Measurements from ENCODE around the gene MED8.
"Not testable (repeated sequence)": the region's sequence is repeated elsewhere in the genome, so short reads cannot be mapped to it uniquely, and the experiment has no call there.

MED8 gene

DNA sequence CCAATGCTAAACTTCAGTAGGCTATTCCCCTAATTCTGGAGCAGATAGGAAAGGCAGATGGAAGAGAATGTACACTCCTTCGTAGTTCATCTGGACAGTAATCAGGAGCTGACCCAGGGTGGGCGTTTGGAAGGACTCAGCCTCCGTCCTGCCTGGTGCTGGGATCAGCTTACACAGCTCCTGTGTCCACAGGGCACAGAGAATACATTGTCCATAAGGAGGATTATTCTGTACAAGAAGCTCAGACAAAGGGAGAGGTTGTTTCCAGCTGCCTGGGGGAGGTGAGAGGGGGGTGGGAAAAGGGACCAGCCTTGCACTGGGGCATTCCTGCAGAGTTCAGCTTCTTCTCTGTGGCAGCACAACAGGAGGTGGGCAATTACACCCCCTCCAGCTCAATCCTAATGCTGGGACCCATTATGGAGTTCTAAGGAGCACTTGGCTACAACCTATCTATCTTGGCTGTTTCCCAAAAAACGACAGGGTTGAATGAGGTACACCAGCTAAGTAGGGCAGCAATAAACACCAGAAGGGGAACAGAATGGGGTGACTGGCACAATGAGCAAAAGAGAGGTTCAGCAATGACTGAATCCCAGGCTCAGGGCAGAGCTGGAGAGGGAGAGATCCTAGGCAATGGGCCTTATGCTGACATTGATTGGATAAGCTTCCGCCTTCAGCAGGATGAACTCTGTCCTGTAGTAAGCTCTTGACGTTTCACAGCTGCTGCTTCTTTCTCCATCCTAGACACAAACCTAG, 7.4 kb downstream of the MED8 start:
- DNase-seq, result no peak

DNA sequence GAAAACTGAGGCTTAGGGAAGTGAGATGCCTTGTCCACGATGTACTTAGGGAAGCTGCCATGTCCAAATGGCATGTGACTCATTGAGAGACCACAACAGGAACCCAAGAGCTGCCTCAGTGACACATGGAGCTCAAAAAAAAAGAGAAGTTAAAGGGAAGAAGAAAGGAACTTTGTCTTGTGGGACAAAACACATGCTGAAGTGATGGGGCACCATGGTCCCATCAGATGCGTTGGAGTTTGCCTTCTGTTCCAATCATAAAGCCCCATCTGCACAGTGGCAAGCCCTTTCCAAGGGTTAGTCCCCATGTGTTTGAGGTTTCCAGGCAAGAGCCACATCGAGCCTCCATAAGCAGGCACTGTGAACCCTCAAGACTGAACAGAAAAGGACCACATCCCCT, 8.0 kb downstream of the MED8 start:
- DNase-seq, result no peak

DNA sequence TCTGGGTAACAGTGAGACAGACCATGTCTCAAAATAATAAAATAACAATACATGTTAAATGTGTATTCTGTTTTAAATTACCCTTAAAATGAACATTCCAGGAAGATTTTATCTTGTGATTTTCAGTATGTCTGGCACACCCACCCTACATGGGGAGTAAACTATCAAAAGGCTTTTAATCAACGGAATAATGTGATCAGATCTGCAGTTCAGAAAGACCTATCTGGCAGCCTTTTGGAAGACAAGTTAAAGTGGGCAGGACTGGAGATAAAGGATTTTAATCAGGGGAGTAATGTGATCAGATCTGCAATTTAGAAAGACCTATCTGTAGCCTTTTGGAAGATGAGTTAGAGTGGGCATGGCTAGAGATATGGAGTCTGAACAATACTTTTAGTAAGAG, 10.1 kb downstream of the MED8 start:
- no peak for DNase-seq

- no peak for DNase-seq
Measured at GRCh38 chr1:43377831-43378230, 11.8 kb downstream of the MED8 start.

DNA sequence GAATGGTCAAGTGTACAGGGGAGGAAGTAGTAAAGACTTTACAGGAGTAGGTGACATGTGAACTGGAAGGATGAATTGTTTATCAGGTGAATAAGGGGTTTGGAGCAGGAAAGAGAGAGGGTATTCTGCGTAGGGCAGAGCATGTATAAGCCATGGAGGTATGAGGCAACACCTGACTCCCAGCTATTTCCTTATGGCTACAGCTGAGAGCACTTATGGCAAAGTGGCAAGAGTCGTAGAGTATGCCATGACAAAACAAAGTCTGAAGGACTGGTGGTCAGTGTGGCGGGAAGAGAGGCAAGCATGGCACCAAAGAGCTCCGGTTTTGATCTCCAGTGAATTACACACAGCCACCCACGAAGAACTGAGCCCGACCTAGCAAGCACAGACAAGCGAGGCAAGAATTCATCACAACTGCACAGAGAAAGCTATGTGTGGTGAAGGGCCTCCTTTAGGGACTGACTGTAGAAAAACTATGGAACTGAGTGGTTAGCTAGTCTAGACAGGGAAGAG, 12.8 kb downstream of the MED8 start:
- no peak for DNase-seq

GRCh38 chr1:43373066-43373940, 16.3 kb downstream of the MED8 start:
- DNase-seq, result no peak

GRCh38 chr1:43372172-43372571, 17.4 kb downstream of the MED8 start:
- DNase-seq, result no peak

DNA sequence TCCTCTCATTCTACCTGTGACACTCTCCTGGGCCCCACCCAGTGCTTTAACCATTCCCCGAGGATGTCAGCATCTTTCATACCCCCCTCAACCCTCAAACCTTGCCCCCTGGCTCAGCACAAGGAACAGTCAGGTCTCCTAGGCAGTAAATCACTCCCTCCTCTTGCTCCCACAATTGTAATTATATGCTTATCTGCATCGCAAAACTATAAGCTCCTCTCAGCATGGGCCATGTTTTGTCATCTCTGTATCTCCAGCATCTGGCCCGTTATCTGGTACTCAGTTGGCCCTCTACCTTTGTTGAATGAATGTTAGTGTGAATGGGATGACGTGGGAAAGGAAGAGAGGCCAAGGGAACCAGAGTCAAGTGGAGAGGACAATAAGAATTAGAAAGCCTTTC, 19.0 kb downstream of the MED8 start:
- no peak for DNase-seq

- DNase-seq, result not testable (repeated sequence)
Measured at GRCh38 chr1:43369779-43370178, 19.8 kb downstream of the MED8 start.

DNA sequence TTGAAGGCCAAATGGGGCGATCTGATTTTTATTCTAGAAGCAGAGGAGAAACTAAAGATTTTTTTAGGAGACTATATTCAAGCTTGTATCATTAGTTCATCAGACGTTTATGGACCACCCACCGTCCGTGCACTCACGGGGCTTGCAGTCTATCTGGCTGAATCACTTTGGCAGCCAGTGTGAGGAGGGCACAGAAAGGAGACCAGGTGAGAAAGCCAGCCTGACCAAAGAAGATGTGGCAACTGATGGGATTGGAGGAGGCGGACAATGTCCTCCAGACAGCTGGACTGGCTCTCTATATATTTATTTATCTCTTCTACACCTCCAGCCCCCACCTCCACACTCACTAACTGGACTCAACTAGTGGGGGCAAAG, 21.0 kb downstream of the MED8 start:
- no peak for DNase-seq

- peak; percentile 86 to 89 for DNase-seq
Measured at GRCh38 chr1:43367904-43368645, 21.5 kb downstream of the MED8 start, which contains the start of gene ELOVL1. Gene ELOVL1 (minus strand): TSS chr1:43368011. CDS start chr1:43365609, 2,402 bp downstream.

DNA sequence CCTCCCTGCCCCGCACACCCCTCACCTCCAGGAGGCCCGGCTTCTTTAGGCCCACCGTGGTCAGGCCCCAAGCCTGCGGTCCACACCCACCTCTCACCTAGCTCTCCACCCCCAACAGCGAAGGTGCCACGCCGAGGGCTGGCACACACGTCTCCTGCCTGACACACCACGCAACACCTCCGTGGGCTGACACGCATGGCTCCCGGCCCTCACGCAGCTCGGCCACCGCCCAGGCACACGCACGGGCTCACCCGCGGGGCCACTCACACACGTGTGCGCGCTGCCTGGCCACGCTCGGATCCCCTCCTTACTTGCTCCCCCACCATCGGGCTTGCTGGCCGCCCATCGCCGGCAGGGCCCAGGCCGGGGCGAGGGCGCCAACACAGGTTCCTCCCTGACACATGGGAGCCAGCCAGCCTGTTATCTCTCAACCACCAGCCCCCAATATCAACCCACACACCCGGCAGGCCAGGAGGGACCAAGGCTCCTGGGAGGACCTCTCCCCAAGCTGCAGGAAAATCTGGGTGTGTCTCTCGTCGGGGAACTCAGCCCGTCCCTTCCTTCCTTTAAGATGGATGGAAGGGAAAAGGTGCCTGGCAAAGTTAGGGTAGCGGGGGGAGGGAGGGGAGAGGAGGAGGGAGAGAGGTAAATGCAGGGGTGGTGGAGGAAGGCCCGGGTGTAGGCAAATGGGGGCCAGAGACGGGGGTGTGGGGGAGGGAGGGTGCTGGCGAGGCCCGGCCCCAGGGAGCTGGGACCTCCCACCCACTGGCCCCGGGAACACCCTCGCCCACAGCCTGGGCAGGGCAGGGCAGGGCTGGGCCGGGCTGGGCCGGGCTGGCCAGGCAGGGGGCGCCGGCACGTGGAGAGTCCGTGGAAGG, 22.3 kb downstream of the MED8 start:
- peak in 1 of 2 donors; percentile 18 for DNase-seq

DNA sequence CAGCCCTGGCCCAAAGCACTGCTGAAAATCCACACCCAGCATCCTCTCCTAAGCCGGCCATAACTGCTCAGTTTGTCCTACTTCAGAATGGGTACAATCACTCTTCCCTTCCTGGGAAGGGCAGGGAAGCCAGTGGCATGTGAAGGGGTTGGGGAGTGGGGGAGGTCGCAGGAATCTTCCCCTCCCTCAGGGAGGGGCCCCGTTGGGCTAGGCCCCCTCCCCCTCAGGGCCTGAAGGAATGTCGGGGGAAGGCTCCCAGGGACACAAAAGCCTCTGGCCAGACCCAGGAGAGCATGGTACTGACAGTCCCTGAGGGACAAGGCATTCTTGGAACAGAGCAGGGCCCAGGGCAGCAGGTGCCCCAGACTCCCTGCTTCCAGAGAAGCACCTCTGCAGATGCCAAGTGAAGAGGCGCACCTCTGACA, 23.0 kb downstream of the MED8 start:
- no peak for DNase-seq

DNA sequence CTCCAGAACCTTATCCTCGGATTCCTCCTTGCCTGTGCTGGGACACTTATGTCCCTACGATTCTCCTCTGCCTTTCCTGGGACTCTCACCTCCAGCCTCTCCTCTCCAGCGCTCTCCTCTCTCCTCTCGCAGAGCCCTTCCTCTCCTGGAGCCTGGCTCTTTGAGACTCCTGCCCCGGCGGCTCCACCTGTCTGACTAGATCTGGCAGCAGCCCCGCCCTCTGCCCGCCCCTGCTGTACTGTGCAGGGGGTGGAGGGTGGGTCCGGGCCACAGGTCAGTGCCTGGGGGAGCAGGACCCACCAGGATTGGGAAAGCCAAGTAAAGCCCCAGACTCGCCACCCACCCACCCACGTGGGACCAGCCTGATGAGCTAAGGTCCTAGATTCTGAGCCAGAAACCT, 23.4 kb downstream of the MED8 start:
- DNase-seq, result no peak

- no peak for DNase-seq
Measured at GRCh38 chr1:43365678-43366077, 23.9 kb downstream of the MED8 start.

- no peak for DNase-seq
Measured at GRCh38 chr1:43363935-43364525, 25.6 kb downstream of the MED8 start.

DNA sequence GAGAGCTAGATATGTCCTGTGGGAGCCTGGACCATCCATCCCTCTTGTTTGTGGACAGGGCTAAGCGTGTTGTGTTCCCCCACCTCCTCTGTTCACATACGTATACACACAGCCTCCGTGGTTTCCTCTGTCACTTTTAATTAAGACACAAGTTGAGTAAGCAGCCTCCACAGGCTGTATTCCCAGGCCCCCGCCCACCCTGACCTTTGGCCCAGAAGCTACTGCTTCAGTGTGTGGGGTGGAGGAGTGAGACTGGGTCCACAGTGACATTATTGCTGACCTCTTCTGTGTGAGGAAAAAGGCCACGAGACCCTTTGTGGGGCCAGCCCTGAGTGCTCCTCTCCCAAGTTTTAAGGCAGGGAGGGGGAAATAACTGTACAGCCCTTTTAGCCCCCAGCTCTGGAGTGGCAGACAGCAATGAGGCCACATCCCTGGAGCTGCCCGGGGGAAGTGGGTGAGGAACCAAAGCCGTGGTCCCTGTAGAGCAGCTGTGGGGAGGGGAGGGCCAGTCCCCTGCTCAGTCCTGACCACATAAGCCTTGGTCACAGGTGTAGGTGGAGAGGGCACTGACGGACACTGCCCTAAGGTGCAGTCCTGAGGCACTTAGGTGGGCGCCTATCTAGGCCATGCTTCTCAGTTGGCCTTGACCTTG, 26.2 kb downstream of the MED8 start:
- DNase-seq, result no peak

GRCh38 chr1:43360616-43361015, 29.0 kb downstream of the MED8 start:
- DNase-seq, result no peak

DNA sequence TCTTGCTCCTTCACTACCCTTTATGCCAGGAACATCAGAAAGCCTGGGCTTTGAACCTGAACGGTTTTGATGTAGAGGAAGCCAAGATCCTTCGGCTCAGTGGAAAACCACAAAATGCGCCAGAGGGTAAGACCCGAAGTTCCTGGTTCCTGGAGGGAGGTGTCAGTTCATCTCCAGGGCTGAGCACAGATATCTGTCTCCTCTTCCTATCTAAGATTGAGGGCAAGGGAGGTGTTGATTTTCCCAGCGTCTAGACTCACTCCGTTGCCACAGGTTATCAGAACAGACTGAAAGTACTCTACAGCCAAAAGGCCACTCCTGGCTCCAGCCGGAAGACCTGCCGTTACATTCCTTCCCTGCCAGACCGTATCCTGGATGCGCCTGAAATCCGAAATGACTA, 29.9 kb downstream of the MED8 start:
- DNase-seq, result no peak

- peak; percentile 98 for DNase-seq
Measured at GRCh38 chr1:43358746-43359693, 30.6 kb downstream of the MED8 start, which contains the start of gene CDC20. Gene CDC20 (plus strand): TSS chr1:43358981. CDS start chr1:43359216, 235 bp downstream.
